ENCODE measurements around the gene ITGA3. TPM values are rescaled to one million over a fixed set of nuclear protein-coding genes. Genes with fewer than 3 reads are reported as not detected.

Gene ITGA3
- total RNA-seq, 1 experiment from 2014 or later = 22.5 TPM

DNA sequence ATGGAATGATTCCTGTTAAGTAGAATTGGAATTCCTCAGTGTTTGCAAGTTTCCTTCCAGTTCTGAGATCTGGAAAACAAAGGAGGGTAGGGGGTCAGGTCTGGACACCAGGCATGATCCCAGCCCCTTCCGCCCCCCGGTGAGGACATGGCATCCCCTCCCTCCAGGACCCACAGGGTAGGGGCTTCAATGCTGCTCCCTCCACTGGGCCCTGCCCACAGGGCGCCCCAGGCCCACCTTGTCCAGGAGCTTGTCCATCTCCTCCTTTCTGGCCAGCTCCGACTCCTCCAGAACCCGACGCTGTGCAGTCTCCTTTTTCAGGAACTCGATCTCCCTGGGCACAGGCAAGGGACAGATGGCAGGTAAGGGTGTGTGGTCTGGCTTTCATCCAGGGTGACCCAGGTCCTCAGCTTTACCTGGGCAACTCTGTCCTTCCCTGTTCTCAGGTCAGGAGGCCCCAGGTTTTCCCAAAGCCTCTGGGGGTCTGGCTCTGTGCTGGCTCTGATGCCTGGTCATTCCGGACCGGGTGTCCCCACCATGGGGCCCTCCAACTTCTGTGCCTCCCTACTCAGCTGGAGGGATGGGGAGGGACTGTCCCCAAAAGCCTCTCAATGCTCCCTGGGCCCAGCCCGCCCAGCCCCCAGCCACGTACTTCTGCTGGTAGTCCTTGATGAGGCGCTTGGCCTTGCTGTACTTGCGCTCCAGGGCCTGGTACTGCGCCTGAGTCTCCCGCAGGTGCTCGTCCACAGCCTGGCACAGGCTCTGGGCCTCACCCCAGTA, 79.6 kb downstream of the ITGA3 start:
- H3K9ac ChIP-seq (ENCODE audit: extremely low read depth, insufficient read length, low read length) = no peak overlapping the region
- Mint-ChIP-seq H3K9me3 (no peaks in the 10 kb centered on the region; a peak in 1 of 5 replicates), H3K27ac (no peak overlapping the region; a peak in 1 of 7 replicates), H3K36me3 (ENCODE audit: insufficient read depth in 1 of 3, low read depth in 3 of 3) (peaks cover 14 to 47% (median 39%) of the 10 kb centered on the region in 3 experiments; a peak in 6 of 7 replicates), H3K27me3 (ENCODE audit: low read depth) (peaks cover 21% of the 10 kb centered on the region), H3K4me3 (no peak overlapping the region), H3K4me1 (peaks cover 26 to 42% of the 10 kb centered on the region in 2 experiments)
- no peak overlapping the region for H4K91ac ChIP-seq (ENCODE audit: insufficient read length, low read depth, low read length)
- H3K18ac ChIP-seq (ENCODE audit: insufficient read length, low read depth, low read length) = no peak overlapping the region
- H3K4me2 ChIP-seq (ENCODE audit: insufficient read depth, insufficient read length, low read length) = no peak overlapping the region
- no peaks in the 10 kb centered on the region; the same call in 1 of the 2 replicates for H3K27me3 ChIP-seq (ENCODE audit: insufficient read depth, low read length)
- no peak overlapping the region for H3T11ph ChIP-seq (ENCODE audit: low read length)
- no peaks in the 10 kb centered on the region for H3K79me1 ChIP-seq (ENCODE audit: insufficient read depth, low read depth, low read length, poor library complexity, severe bottlenecking)
- no peak overlapping the region for H2AK5ac ChIP-seq (ENCODE audit: insufficient read length, low read length)
- H2BK15ac ChIP-seq (ENCODE audit: low read depth, low read length) = no peak overlapping the region
- no peak overlapping the region for H2BK12ac ChIP-seq (ENCODE audit: insufficient read length, low read depth, low read length)
- H3K79me2 ChIP-seq (ENCODE audit: insufficient read depth, low read length) = no peaks in the 10 kb centered on the region
- no peak overlapping the region for H3K14ac ChIP-seq (ENCODE audit: insufficient read depth, low read length)
- H4K20me1 ChIP-seq (ENCODE audit: control insufficient read depth, insufficient read depth, insufficient read length) = peaks cover 2% of the 10 kb centered on the region
- TF ChIP-seq, protein P1, sequence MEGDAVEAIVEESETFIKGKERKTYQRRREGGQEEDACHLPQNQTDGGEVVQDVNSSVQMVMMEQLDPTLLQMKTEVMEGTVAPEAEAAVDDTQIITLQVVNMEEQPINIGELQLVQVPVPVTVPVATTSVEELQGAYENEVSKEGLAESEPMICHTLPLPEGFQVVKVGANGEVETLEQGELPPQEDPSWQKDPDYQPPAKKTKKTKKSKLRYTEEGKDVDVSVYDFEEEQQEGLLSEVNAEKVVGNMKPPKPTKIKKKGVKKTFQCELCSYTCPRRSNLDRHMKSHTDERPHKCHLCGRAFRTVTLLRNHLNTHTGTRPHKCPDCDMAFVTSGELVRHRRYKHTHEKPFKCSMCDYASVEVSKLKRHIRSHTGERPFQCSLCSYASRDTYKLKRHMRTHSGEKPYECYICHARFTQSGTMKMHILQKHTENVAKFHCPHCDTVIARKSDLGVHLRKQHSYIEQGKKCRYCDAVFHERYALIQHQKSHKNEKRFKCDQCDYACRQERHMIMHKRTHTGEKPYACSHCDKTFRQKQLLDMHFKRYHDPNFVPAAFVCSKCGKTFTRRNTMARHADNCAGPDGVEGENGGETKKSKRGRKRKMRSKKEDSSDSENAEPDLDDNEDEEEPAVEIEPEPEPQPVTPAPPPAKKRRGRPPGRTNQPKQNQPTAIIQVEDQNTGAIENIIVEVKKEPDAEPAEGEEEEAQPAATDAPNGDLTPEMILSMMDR (conservative IDR thresholded peaks at IDR 0.05) = no peak
- no peak overlapping the region for H2BK20ac ChIP-seq (ENCODE audit: low read depth, low read length, poor library complexity, severe bottlenecking)
- WGBS (ENCODE audit: extremely low coverage, insufficient read length, low lambda C conversion rate) = no CpG with 5 or more reads among the region's 16 CpGs
- no peak overlapping the region for H3K4ac ChIP-seq (ENCODE audit: low read depth, low read length)
- H2BK120ac ChIP-seq (ENCODE audit: low read depth, low read length, poor library complexity, severe bottlenecking) = no peak overlapping the region
- no peak overlapping the region for H4K5ac ChIP-seq (ENCODE audit: insufficient read length, low read depth, low read length)
- no peak for DNase-seq
- no peak overlapping the region for H4K8ac ChIP-seq (replicated peaks; ENCODE audit: insufficient read length, low read depth, low read length)
- H2AFZ ChIP-seq (ENCODE audit: low read length) = no peak overlapping the region
- H3K4me1 ChIP-seq (ENCODE audit: insufficient read depth, low read length) = peaks cover 5% of the 10 kb centered on the region; the same call in 1 of the 2 replicates
- H3K27ac ChIP-seq (ENCODE audit: insufficient read length, low read depth, low read length) = no peak overlapping the region
- no peaks in the 10 kb centered on the region for H3K9me3 ChIP-seq (ENCODE audit: control insufficient read depth, low read depth, low read length)
- H3K23me2 ChIP-seq (ENCODE audit: insufficient read length, low read depth, low read length, poor library complexity, severe bottlenecking) = peaks cover 4% of the 10 kb centered on the region
- H2BK5ac ChIP-seq (ENCODE audit: insufficient read length, low read length) = no peak overlapping the region
- no peak overlapping the region for H3K23ac ChIP-seq (ENCODE audit: insufficient read length, low read depth, low read length)
- H3K56ac ChIP-seq (ENCODE audit: insufficient read length, low read depth, low read length) = no peak overlapping the region
